ENCODE measurements around the gene FBXL16.

GRCh38 chr16:710500-711075 is 5.0 kb upstream of the FBXL16 start:
- TF ChIP-seq CTCF (IDR thresholded peaks at IDR 0.05), result no peak
- TF ChIP-seq POLR2A (IDR thresholded peaks at IDR 0.05), result no peak
